WTC11 (cell line): Measurements from ENCODE around the gene ZCCHC24. TPM values are rescaled to one million over a fixed set of nuclear protein-coding genes. Genes with fewer than 3 reads are reported as not detected.

Experiments used
- ATAC-seq: fragments of 200-7000 bp; cut with Tn5 transposase; 2 replicates; pipeline ENCODE4 v1.10.0; 2021; ENCODE audit warnings: mild to moderate bottlenecking, moderate library complexity
- CTCF ChIA-PET: fragments of 300-600 bp; sonication (Branson Sonifier 250); formaldehyde crosslinking; loops from one replicate; lab custom pipeline; 2021; ENCODE audit warnings: antibody characterized with exemption; lab: Charles Lee
- POLR2A ChIA-PET: fragments of 350-600 bp; sonication (Branson Sonifier 250); formaldehyde crosslinking; loops from one replicate; lab custom pipeline; 2021; ENCODE audit warnings: antibody characterized with exemption; lab: Charles Lee
- DNase-seq: peaks from one replicate; pipeline ENCODE4 v3.0.0; 2021; ENCODE audit warnings: low spot score
- H3K27ac Mint-ChIP-seq: 2 replicates; pipeline ENCODE4 v1.8.0; 2021; ENCODE audit warnings: mixed read lengths
- H3K27me3 Mint-ChIP-seq: 2 replicates; pipeline ENCODE4 v1.8.0; 2021; ENCODE audit warnings: low read depth, mild to moderate bottlenecking, moderate library complexity, mixed read lengths
- H3K36me3 Mint-ChIP-seq: 2 replicates; pipeline ENCODE4 v1.8.0; 2021; ENCODE audit warnings: mixed read lengths
- H3K4me1 Mint-ChIP-seq: 2 replicates; pipeline ENCODE4 v1.8.0; 2022; ENCODE audit warnings: mixed read lengths
- H3K4me3 Mint-ChIP-seq: 2 replicates; pipeline ENCODE4 v1.8.0; 2021; ENCODE audit warnings: mild to moderate bottlenecking, moderate library complexity, mixed read lengths
- H3K9me3 Mint-ChIP-seq: 2 replicates; pipeline ENCODE4 v1.8.0; 2021; ENCODE audit warnings: mixed read lengths
- EMX1 ChIP-seq: fragments of 250-450 bp; sonication (Bioruptor Pico); IDR thresholded peaks from 2 replicates; pipeline ENCODE4 v1.8.0; 2021; ENCODE audit warnings: mild to moderate bottlenecking
- FOXJ3 ChIP-seq: sonication (generic); formaldehyde crosslinking; IDR thresholded peaks from 2 replicates; pipeline ENCODE4 v1.9.0; 2021; ENCODE audit warnings: missing genetic modification reagents, mild to moderate bottlenecking, borderline replicate concordance
- NFE2L1 ChIP-seq: sonication (generic); formaldehyde crosslinking; IDR thresholded peaks from 2 replicates; pipeline ENCODE4 v1.8.1; 2023; ENCODE audit warnings: missing genetic modification reagents
- NR1H2 ChIP-seq: sonication (generic); formaldehyde crosslinking; IDR thresholded peaks from 2 replicates; pipeline ENCODE4 v1.9.0; 2021; ENCODE audit warnings: mild to moderate bottlenecking, moderate library complexity, missing genetic modification reagents
- NR3C1 ChIP-seq: sonication (generic); formaldehyde crosslinking; conservative IDR thresholded peaks from 2 replicates; pipeline ENCODE4 v1.8.1; 2023; ENCODE audit warnings: low read depth, mild to moderate bottlenecking, missing genetic modification reagents
- PRRX2 ChIP-seq: fragments of 250-450 bp; sonication (Bioruptor Pico); IDR thresholded peaks from 2 replicates; pipeline ENCODE4 v1.8.0; 2021; ENCODE audit warnings: mild to moderate bottlenecking
- RELA ChIP-seq: sonication (generic); formaldehyde crosslinking; IDR thresholded peaks from 2 replicates; pipeline ENCODE4 v1.8.1; 2022; ENCODE audit warnings: missing genetic modification reagents, mild to moderate bottlenecking, borderline replicate concordance
- SMAD4 ChIP-seq: sonication (generic); formaldehyde crosslinking; IDR thresholded peaks from 2 replicates; pipeline ENCODE4 v1.8.0; 2022; ENCODE audit warnings: mild to moderate bottlenecking, missing genetic modification reagents
- ZNF121 ChIP-seq: sonication (generic); formaldehyde crosslinking; IDR thresholded peaks from 2 replicates; pipeline ENCODE4 v1.8.0; 2023; ENCODE audit warnings: missing genetic modification reagents
- ZNF232 ChIP-seq: sonication (generic); formaldehyde crosslinking; IDR thresholded peaks from 2 replicates; pipeline ENCODE4 v1.8.0; 2022; ENCODE audit warnings: mild to moderate bottlenecking, missing genetic modification reagents
- total RNA-seq: library from RNA; stranded (reverse); gene quantifications from 3 replicates; pipeline ENCODE4 v1.2.3, GENCODE V29; 2021
- TF ChIP-seq, protein P1 (sequence below): sonication (generic); formaldehyde crosslinking; IDR thresholded peaks from 2 replicates; pipeline ENCODE4 v1.8.1; 2022; ENCODE audit warnings: low read depth, mild to moderate bottlenecking, moderate library complexity, missing genetic modification reagents, borderline replicate concordance
- TF ChIP-seq, protein P2 (sequence below): fragments of 250-450 bp; sonication (Bioruptor Pico); IDR thresholded peaks from 2 replicates; pipeline ENCODE4 v1.9.0; 2021; ENCODE audit warnings: mild to moderate bottlenecking
- TF ChIP-seq, protein P3 (sequence below): fragments of 250-450 bp; sonication (Bioruptor Pico); IDR thresholded peaks from 2 replicates; pipeline ENCODE4 v1.9.0; 2021; ENCODE audit warnings: mild to moderate bottlenecking
- TF ChIP-seq, protein P4 (sequence below): sonication (generic); formaldehyde crosslinking; IDR thresholded peaks from 2 replicates; pipeline ENCODE4 v1.8.1; 2023; ENCODE audit warnings: mild to moderate bottlenecking, missing genetic modification reagents, borderline replicate concordance
- TF ChIP-seq, protein P5 (sequence below): sonication (generic); formaldehyde crosslinking; IDR thresholded peaks from 2 replicates; pipeline ENCODE4 v1.8.1; 2022; ENCODE audit warnings: low read depth, missing genetic modification reagents, borderline replicate concordance
- TF ChIP-seq, protein P6 (sequence below): fragments of 200-600 bp; IDR thresholded peaks from 2 replicates; pipeline ENCODE4 v1.8.0; 2022; ENCODE audit warnings: antibody characterized with exemption

The ZCCHC24 gene
- total RNA-seq, 1 experiment from 2014 or later = 7.7 TPM

DNA sequence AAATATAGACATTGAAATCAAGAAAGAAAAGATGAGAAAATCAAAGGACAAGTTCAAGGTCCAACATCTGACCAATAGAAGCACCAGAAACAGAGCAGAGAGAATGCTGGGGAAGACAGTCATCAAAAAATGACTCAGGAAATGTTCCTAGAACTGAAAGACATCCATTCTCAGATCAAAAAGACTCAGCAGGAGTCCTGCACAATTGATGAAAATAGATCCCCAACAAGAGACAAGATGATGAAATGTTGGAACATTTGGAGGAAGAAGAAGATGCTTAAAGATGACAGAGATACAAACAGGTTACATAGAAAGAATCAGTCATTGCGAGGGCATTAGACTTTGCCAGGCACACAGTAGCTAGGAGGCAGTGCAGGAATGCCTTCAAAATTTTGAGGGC, 36.9 kb upstream of the ZCCHC24 start:
- H3K36me3 Mint-ChIP-seq = no peaks in the 10 kb centered on the region
- ChIA-PET POLR2A (no interaction called here), CTCF (interaction anchor here (0.7 to 2.3 kb wide), 4 partner anchors 11 to 108 kb away, joined by 3 to 10 read pairs (median 5); no protein-coding TSS in a partner anchor)
- ATAC-seq (no peak), DNase-seq (no peak)
- H3K27ac Mint-ChIP-seq = no peak overlapping the region
- H3K27me3 Mint-ChIP-seq = peaks cover 7% of the 10 kb centered on the region
- no peak overlapping the region for H3K4me3 Mint-ChIP-seq
- H3K4me1 Mint-ChIP-seq = no peaks in the 10 kb centered on the region
- TF ChIP-seq NFE2L1 (CRISPR knock-in tag) (no peak), FOXJ3 (CRISPR knock-in tag) (no peak), NR3C1 (CRISPR knock-in tag) (no peak)
- TF ChIP-seq, protein P1, sequence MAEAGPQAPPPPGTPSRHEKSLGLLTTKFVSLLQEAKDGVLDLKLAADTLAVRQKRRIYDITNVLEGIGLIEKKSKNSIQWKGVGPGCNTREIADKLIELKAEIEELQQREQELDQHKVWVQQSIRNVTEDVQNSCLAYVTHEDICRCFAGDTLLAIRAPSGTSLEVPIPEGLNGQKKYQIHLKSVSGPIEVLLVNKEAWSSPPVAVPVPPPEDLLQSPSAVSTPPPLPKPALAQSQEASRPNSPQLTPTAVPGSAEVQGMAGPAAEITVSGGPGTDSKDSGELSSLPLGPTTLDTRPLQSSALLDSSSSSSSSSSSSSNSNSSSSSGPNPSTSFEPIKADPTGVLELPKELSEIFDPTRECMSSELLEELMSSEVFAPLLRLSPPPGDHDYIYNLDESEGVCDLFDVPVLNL (CRISPR knock-in tag) = no peak
- peaks cover 6% of the 10 kb centered on the region; the same call in 1 of the 2 replicates for H3K9me3 Mint-ChIP-seq

DNA sequence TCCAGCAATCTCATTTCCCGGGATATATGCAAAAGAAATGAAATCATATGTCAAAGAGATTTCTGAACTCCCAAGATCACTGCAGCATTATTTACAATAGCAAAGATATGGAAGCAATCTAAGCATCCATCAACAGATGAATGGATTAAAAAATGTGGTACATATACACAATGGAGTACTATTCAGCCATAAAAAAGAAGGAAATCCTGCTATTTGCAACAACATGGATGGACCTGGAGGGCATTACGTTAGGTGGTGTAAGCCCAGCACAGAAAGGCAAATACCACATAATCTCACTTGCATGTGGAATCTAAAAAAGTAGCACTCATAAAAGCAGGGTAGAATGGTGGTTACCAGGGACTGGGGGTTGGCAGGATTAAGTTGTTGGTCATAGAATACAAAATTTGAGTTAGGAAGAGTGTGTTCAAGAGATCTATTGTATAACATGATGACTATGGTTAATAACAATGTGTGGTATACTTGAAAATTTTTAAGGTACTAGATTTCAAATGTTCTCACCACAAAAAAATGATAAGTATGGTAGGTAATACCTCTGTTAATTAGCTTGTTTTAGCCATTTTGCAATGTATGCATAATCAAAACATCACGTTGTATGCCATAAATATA, 34.0 kb upstream of the ZCCHC24 start:
- H3K9me3 Mint-ChIP-seq = peaks cover 6% of the 10 kb centered on the region; the same call in 1 of the 2 replicates
- TF ChIP-seq SMAD4 (no peak), EMX1 (CRISPR knock-in tag) (no peak), PRRX2 (CRISPR knock-in tag) (no peak), NR1H2 (CRISPR knock-in tag) (no peak), ZNF121 (CRISPR knock-in tag) (no peak), RELA (CRISPR knock-in tag) (no peak), NR3C1 (CRISPR knock-in tag) (no peak), ZNF232 (CRISPR knock-in tag) (no peak)
- TF ChIP-seq, protein P2, sequence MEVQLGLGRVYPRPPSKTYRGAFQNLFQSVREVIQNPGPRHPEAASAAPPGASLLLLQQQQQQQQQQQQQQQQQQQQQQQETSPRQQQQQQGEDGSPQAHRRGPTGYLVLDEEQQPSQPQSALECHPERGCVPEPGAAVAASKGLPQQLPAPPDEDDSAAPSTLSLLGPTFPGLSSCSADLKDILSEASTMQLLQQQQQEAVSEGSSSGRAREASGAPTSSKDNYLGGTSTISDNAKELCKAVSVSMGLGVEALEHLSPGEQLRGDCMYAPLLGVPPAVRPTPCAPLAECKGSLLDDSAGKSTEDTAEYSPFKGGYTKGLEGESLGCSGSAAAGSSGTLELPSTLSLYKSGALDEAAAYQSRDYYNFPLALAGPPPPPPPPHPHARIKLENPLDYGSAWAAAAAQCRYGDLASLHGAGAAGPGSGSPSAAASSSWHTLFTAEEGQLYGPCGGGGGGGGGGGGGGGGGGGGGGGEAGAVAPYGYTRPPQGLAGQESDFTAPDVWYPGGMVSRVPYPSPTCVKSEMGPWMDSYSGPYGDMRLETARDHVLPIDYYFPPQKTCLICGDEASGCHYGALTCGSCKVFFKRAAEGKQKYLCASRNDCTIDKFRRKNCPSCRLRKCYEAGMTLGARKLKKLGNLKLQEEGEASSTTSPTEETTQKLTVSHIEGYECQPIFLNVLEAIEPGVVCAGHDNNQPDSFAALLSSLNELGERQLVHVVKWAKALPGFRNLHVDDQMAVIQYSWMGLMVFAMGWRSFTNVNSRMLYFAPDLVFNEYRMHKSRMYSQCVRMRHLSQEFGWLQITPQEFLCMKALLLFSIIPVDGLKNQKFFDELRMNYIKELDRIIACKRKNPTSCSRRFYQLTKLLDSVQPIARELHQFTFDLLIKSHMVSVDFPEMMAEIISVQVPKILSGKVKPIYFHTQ (CRISPR knock-in tag) = no peak
- TF ChIP-seq, protein P3, sequence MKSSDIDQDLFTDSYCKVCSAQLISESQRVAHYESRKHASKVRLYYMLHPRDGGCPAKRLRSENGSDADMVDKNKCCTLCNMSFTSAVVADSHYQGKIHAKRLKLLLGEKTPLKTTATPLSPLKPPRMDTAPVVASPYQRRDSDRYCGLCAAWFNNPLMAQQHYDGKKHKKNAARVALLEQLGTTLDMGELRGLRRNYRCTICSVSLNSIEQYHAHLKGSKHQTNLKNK (CRISPR knock-in tag) = no peak
- TF ChIP-seq, protein P4, sequence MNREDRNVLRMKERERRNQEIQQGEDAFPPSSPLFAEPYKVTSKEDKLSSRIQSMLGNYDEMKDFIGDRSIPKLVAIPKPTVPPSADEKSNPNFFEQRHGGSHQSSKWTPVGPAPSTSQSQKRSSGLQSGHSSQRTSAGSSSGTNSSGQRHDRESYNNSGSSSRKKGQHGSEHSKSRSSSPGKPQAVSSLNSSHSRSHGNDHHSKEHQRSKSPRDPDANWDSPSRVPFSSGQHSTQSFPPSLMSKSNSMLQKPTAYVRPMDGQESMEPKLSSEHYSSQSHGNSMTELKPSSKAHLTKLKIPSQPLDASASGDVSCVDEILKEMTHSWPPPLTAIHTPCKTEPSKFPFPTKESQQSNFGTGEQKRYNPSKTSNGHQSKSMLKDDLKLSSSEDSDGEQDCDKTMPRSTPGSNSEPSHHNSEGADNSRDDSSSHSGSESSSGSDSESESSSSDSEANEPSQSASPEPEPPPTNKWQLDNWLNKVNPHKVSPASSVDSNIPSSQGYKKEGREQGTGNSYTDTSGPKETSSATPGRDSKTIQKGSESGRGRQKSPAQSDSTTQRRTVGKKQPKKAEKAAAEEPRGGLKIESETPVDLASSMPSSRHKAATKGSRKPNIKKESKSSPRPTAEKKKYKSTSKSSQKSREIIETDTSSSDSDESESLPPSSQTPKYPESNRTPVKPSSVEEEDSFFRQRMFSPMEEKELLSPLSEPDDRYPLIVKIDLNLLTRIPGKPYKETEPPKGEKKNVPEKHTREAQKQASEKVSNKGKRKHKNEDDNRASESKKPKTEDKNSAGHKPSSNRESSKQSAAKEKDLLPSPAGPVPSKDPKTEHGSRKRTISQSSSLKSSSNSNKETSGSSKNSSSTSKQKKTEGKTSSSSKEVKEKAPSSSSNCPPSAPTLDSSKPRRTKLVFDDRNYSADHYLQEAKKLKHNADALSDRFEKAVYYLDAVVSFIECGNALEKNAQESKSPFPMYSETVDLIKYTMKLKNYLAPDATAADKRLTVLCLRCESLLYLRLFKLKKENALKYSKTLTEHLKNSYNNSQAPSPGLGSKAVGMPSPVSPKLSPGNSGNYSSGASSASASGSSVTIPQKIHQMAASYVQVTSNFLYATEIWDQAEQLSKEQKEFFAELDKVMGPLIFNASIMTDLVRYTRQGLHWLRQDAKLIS = no peak
- TF ChIP-seq, protein P5, sequence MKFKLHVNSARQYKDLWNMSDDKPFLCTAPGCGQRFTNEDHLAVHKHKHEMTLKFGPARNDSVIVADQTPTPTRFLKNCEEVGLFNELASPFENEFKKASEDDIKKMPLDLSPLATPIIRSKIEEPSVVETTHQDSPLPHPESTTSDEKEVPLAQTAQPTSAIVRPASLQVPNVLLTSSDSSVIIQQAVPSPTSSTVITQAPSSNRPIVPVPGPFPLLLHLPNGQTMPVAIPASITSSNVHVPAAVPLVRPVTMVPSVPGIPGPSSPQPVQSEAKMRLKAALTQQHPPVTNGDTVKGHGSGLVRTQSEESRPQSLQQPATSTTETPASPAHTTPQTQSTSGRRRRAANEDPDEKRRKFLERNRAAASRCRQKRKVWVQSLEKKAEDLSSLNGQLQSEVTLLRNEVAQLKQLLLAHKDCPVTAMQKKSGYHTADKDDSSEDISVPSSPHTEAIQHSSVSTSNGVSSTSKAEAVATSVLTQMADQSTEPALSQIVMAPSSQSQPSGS (CRISPR knock-in tag) = no peak
- TF ChIP-seq, protein P6, sequence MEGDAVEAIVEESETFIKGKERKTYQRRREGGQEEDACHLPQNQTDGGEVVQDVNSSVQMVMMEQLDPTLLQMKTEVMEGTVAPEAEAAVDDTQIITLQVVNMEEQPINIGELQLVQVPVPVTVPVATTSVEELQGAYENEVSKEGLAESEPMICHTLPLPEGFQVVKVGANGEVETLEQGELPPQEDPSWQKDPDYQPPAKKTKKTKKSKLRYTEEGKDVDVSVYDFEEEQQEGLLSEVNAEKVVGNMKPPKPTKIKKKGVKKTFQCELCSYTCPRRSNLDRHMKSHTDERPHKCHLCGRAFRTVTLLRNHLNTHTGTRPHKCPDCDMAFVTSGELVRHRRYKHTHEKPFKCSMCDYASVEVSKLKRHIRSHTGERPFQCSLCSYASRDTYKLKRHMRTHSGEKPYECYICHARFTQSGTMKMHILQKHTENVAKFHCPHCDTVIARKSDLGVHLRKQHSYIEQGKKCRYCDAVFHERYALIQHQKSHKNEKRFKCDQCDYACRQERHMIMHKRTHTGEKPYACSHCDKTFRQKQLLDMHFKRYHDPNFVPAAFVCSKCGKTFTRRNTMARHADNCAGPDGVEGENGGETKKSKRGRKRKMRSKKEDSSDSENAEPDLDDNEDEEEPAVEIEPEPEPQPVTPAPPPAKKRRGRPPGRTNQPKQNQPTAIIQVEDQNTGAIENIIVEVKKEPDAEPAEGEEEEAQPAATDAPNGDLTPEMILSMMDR = no peak
- H3K27me3 Mint-ChIP-seq = peaks cover 20% of the 10 kb centered on the region
- no peak for ATAC-seq
- CTCF ChIA-PET = no interaction called here
- H3K27ac Mint-ChIP-seq = no peak overlapping the region
- POLR2A ChIA-PET = no interaction called here
- H3K4me1 Mint-ChIP-seq = no peaks in the 10 kb centered on the region
- H3K4me3 Mint-ChIP-seq = no peak overlapping the region
- no peak for DNase-seq
- H3K36me3 Mint-ChIP-seq = no peaks in the 10 kb centered on the region
